DOHH2 (cell line): ENCODE results near the gene PATJ.

ENCODE experiments used
- EZH2phosphoT487 ChIP-seq: fragments of 200-600 bp; sonication (generic); IDR thresholded peaks from 2 replicates; pipeline ENCODE4 v1.6.1; 2017; ENCODE audit warnings: borderline replicate concordance, mild to moderate bottlenecking, antibody characterized with exemption, low read length, moderate library complexity, mixed read lengths
- TF ChIP-seq, protein P1 (sequence below): fragments of 200-600 bp; sonication (generic); IDR thresholded peaks from one replicate; pipeline ENCODE4 v1.5.1; 2014; ENCODE audit warnings: antibody characterized with exemption, mild to moderate bottlenecking, low read depth, low read length; ENCODE audit not compliant: poor library complexity, severe bottlenecking

DNA sequence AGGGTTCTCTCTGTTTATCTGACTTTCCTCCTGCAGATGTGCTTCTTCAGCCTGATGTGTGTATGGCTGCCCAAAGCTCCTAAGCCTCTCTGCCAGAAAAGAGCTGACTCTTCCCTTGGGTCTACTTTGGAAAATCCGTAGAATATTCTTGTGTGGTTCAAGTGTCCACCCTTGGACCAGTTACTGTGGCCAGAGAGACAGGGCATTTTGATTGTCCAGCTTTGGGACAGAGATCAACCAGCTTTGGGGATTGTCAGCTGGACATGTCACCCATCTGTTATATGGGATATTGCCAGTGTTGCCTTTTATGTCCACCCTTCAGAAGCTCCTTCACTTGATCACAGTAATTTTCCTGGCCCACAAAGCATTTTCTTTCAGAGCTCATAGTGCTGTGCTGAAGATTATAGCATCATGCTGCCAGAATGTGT is 326.1 kb downstream of the PATJ start:
- TF ChIP-seq, protein P1, sequence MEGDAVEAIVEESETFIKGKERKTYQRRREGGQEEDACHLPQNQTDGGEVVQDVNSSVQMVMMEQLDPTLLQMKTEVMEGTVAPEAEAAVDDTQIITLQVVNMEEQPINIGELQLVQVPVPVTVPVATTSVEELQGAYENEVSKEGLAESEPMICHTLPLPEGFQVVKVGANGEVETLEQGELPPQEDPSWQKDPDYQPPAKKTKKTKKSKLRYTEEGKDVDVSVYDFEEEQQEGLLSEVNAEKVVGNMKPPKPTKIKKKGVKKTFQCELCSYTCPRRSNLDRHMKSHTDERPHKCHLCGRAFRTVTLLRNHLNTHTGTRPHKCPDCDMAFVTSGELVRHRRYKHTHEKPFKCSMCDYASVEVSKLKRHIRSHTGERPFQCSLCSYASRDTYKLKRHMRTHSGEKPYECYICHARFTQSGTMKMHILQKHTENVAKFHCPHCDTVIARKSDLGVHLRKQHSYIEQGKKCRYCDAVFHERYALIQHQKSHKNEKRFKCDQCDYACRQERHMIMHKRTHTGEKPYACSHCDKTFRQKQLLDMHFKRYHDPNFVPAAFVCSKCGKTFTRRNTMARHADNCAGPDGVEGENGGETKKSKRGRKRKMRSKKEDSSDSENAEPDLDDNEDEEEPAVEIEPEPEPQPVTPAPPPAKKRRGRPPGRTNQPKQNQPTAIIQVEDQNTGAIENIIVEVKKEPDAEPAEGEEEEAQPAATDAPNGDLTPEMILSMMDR: no peak
- TF ChIP-seq EZH2phosphoT487: no peak
